GM21576 (cell line): Measurements from ENCODE around the gene ME3.
"Not testable (repeated sequence)": the region's sequence is repeated elsewhere in the genome, so short reads cannot be mapped to it uniquely, and the experiment has no call there.

Experiments used
- ATAC-seq: cut with Tn5 transposase; IDR thresholded peaks from one replicate; pipeline ENCODE4 v1.9.1; 2021; ENCODE audit warnings: mild to moderate bottlenecking, moderate library complexity; ENCODE audit not compliant: unreplicated experiment

The ME3 gene

GRCh38 chr11:86623736-86624135 lies 48.7 kb downstream of the ME3 start:
- ATAC-seq, result no peak

- no peak for ATAC-seq
Observed at GRCh38 chr11:86623041-86623621, 49.3 kb downstream of the ME3 start.

GRCh38 chr11:86621854-86622253 lies 50.6 kb downstream of the ME3 start:
- ATAC-seq, result no peak

GRCh38 chr11:86620891-86621521 lies 51.4 kb downstream of the ME3 start:
- ATAC-seq, result no peak

- not testable (repeated sequence) for ATAC-seq
Observed at GRCh38 chr11:86619428-86619827, 53.0 kb downstream of the ME3 start.

GRCh38 chr11:86617502-86617901 lies 54.9 kb downstream of the ME3 start:
- ATAC-seq, result no peak

- ATAC-seq, result no peak
Observed at GRCh38 chr11:86615487-86615886, 56.9 kb downstream of the ME3 start.

GRCh38 chr11:86610559-86611341 lies 61.7 kb downstream of the ME3 start:
- ATAC-seq, result no peak

GRCh38 chr11:86608251-86608799 lies 64.1 kb downstream of the ME3 start:
- ATAC-seq, result peak; percentile 93

- ATAC-seq, result no peak
Observed at GRCh38 chr11:86606836-86607481, 65.5 kb downstream of the ME3 start.

- ATAC-seq, result no peak
Observed at GRCh38 chr11:86606270-86606835, 66.1 kb downstream of the ME3 start.

GRCh38 chr11:86596861-86597586 lies 75.4 kb downstream of the ME3 start:
- ATAC-seq, result no peak

- no peak for ATAC-seq
Observed at GRCh38 chr11:86595955-86596354, 76.5 kb downstream of the ME3 start.

GRCh38 chr11:86595451-86595850 lies 77.0 kb downstream of the ME3 start:
- ATAC-seq, result no peak

- no peak for ATAC-seq
Observed at GRCh38 chr11:86594746-86595145, 77.7 kb downstream of the ME3 start.

GRCh38 chr11:86593833-86594232 lies 78.6 kb downstream of the ME3 start:
- no peak for ATAC-seq

GRCh38 chr11:86592659-86593451 lies 79.6 kb downstream of the ME3 start:
- ATAC-seq, result peak; percentile 93

GRCh38 chr11:86592047-86592591 lies 80.3 kb downstream of the ME3 start:
- ATAC-seq, result no peak

GRCh38 chr11:86591631-86592030 lies 80.8 kb downstream of the ME3 start:
- ATAC-seq, result no peak
